GM12878 (cell line): ENCODE measurements around the gene FAM120A. TPM values are rescaled to one million over a fixed set of nuclear protein-coding genes. Genes with fewer than 3 reads are reported as not detected.

Experiments used
- ATAC-seq: fragments of 200-7000 bp; cut with Tn5 transposase; 3 replicates; pipeline ENCODE4 v1.9.1; 2020; ENCODE audit warnings: mild to moderate bottlenecking, moderate library complexity
- BruUV-seq: library from RNA; stranded (reverse); fragments of 400-500 nt; replicated peaks from 2 replicates; lab custom pipeline; 2021; lab: Mats Ljungman, UMichigan
- CTCF ChIA-PET: fragments of 300-600 bp; sonication (Branson Sonifier 250); formaldehyde crosslinking; extraction: SDS; loops from one replicate; lab custom pipeline; 2021; ENCODE audit warnings: inconsistent platforms; lab: Yijun Ruan, JAX
- POLR2A ChIA-PET: fragments of 350-600 bp; formaldehyde crosslinking; extraction: SDS; loops from one replicate; lab custom pipeline; 2021; ENCODE audit warnings: inconsistent platforms; lab: Charles Lee
- RAD21 ChIA-PET: fragments of 300-600 bp; sonication (Branson Sonifier 250); formaldehyde crosslinking; loops from one replicate; lab custom pipeline; 2023; ENCODE audit warnings: antibody characterized with exemption; ENCODE audit not compliant: unreplicated experiment; lab: Charles Lee
- SMC1A ChIA-PET: fragments of 300-600 bp; sonication (Branson Sonifier 250); formaldehyde crosslinking; loops from one replicate; lab custom pipeline; 2023; ENCODE audit not compliant: unreplicated experiment, uncharacterized antibody; lab: Charles Lee
- DNase-seq: peaks from one replicate; pipeline ENCODE4 v3.0.0-alpha.2; 2011; ENCODE audit warnings: low read depth, low spot score
- FAIRE-seq: peaks from 3 replicates; lab custom pipeline; 2011; peaks lifted over from hg19 to GRCh38; lab: Jason Lieb, UNC
- H2AFZ ChIP-seq: 2 replicates; pipeline ENCODE4 v1.6.0; 2011; ENCODE audit warnings: low read depth, low read length, control low read depth; ENCODE audit not compliant: control insufficient read depth
- H3K27ac ChIP-seq: 2 replicates; pipeline ENCODE4 v1.5.1; 2011; ENCODE audit warnings: control low read depth; ENCODE audit not compliant: control insufficient read depth, insufficient read depth
- H3K27me3 ChIP-seq, 2 experiments: replicated peaks in 1 of 2; 2 replicates each; pipeline versions ENCODE4 v1.6.0 to v1.6.1; 2011; ENCODE audit warnings: low read length in 1 of 2; ENCODE audit not compliant: control insufficient read depth in 2 of 2, insufficient read depth in 2 of 2
- H3K36me3 ChIP-seq, 2 experiments: 2 replicates each; pipeline ENCODE4 v1.5.1; 2011; ENCODE audit warnings: low read length in 1 of 2; ENCODE audit not compliant: control insufficient read depth in 2 of 2, insufficient read depth in 2 of 2
- H3K4me1 ChIP-seq: 2 replicates; pipeline ENCODE4 v1.6.1; 2011; ENCODE audit warnings: mild to moderate bottlenecking, low read length, moderate library complexity, mixed read lengths; ENCODE audit not compliant: control insufficient read depth, insufficient read depth
- H3K4me2 ChIP-seq: 2 replicates; pipeline ENCODE4 v1.6.0; 2011; ENCODE audit warnings: control low read depth; ENCODE audit not compliant: control insufficient read depth, insufficient read depth
- H3K4me3 ChIP-seq: fragments of 200-600 bp; sonication (generic); 2 replicates; pipeline ENCODE4 v1.5.1; 2016
- H3K79me2 ChIP-seq: 2 replicates; pipeline ENCODE4 v1.6.0; 2011; ENCODE audit warnings: low read length; ENCODE audit not compliant: control insufficient read depth, insufficient read depth
- H3K9ac ChIP-seq: 2 replicates; pipeline ENCODE4 v1.8.0; 2011; ENCODE audit warnings: low read length, control low read depth, mixed read lengths; ENCODE audit not compliant: control insufficient read depth, insufficient read depth
- H3K9me3 ChIP-seq: replicated peaks from 3 replicates; pipeline ENCODE4 v1.5.1; 2011; ENCODE audit warnings: mild to moderate bottlenecking, low read length; ENCODE audit not compliant: control insufficient read depth, insufficient read depth
- H4K20me1 ChIP-seq: 2 replicates; pipeline ENCODE4 v1.6.0; 2011; ENCODE audit not compliant: control insufficient read depth, insufficient read depth
- EED ChIP-seq: sonication (generic); IDR thresholded peaks from 2 replicates; pipeline ENCODE4 v1.6.1; 2016; ENCODE audit warnings: antibody characterized with exemption, low read depth
- EGR1 ChIP-seq, 2 experiments: IDR thresholded peaks; 1 replicate in 1 of 2; 2 replicates in 1 of 2; pipeline ENCODE4 v1.6.1; 2011 to 2012; ENCODE audit warnings: low read depth in 2 of 2, low read length in 2 of 2, borderline replicate concordance in 1 of 2, mild to moderate bottlenecking in 1 of 2, moderate library complexity in 1 of 2
- GABPA ChIP-seq: IDR thresholded peaks from 2 replicates; pipeline ENCODE4 v1.6.1; 2014; ENCODE audit warnings: antibody characterized with exemption, low read depth, mild to moderate bottlenecking, inconsistent platforms
- HDGF ChIP-seq: fragments of 450-650 bp; IDR thresholded peaks from 2 replicates; pipeline ENCODE4 v1.6.1; 2016; ENCODE audit warnings: antibody characterized with exemption
- RFX5 ChIP-seq: IDR thresholded peaks from 2 replicates; pipeline ENCODE4 v1.6.1; 2011; ENCODE audit warnings: low read depth, low read length, improper control_type of control experiment
- USF2 ChIP-seq: IDR thresholded peaks from 2 replicates; pipeline ENCODE4 v1.6.1; 2011; ENCODE audit warnings: low read depth, low read length, improper control_type of control experiment, borderline replicate concordance
- WGBS: methylation state at CpG from one replicate; pipeline ENCODE4 v1.1.6; 2016; ENCODE audit warnings: low lambda C conversion rate; ENCODE audit not compliant: insufficient replicate concordance, insufficient coverage; ENCODE audit errors: missing lambda C conversion rate; 5-methylcytosine and 5-hydroxymethylcytosine counted together
- in situ Hi-C: fragments of 300-500 bp; cut with MboI; formaldehyde crosslinking; loops from 9 replicates; pipeline ENCODE4 v1.14.3; 2018; ENCODE audit warnings: mixed read lengths
- intact Hi-C: fragments of 100-400 bp; cut with micrococcal nuclease; formaldehyde crosslinking; loops from one replicate; pipeline ENCODE4 v1.14.2; 2022; ENCODE audit not compliant: unreplicated experiment
- polyA plus RNA-seq, 11 experiments: library from polyadenylated mRNA; depleted of rRNA in 4 of 11; unstranded in 6 of 11; stranded (reverse) in 5 of 11; fragments of >200 nt; fragmentation: Nextera tagmentation in 4 of 11; fragmentation: Illumina TruSeq in 1 of 11; extraction: Ambion mirVana in 4 of 11; extraction: Trizol in 1 of 11; gene quantifications; 1 replicate in 1 of 11; 2 replicates in 10 of 11; pipeline versions ENCODE4 v1.2.1 to v1.2.3, GENCODE V29; 2011 to 2016; ENCODE audit warnings: inconsistent platforms in 2 of 11, missing spikeins in 2 of 11, low read depth in 1 of 11
- total RNA-seq, 4 experiments: library from RNA; depleted of rRNA in 3 of 4; stranded (reverse); fragments of >200 nt in 3 of 4; fragmentation: Illumina TruSeq in 1 of 4; extraction: Trizol in 1 of 4; gene quantifications; 2 replicates each; pipeline versions ENCODE4 v1.2.1 to v1.2.3, GENCODE V29; 2013 to 2021

FAM120A gene
- total and polyA plus RNA-seq, 10 of the 15 experiments (the other 5 are each of a cell fraction or from before 2014, with no cell fraction given): 13.1 to 89.6 (median 52.5) TPM

GRCh38 chr9:93491593-93492232 is 40.2 kb downstream of the FAM120A start:
- ChIA-PET CTCF (interaction anchor here (0.5 kb wide), 1 partner anchor 107 kb away, joined by 3 read pairs; no protein-coding TSS in a partner anchor), POLR2A (no interaction called here), SMC1A (interaction anchor here (1.3 kb wide), 1 partner anchor 20 kb away, joined by 4 read pairs; no protein-coding TSS in a partner anchor), RAD21 (no interaction called here)
- no peak overlapping the region for H2AFZ ChIP-seq
- H3K27me3 ChIP-seq: no peaks in the 10 kb centered on the region
- DNase-seq: no peak
- peaks cover 6% of the 10 kb centered on the region for H3K79me2 ChIP-seq
- H3K9ac ChIP-seq: no peak overlapping the region
- WGBS: 94% methylated on average over 3 of the region's 3 CpGs
- no TSS peak for BruUV-seq
- no peak overlapping the region for H3K4me2 ChIP-seq
- FAIRE-seq: no peak
- TF ChIP-seq GABPA: no peak
- TF ChIP-seq RFX5: no peak
- no peak for TF ChIP-seq EGR1 (IDR thresholded peaks at IDR 0.05; ENCODE audit: borderline replicate concordance in 1 of 2, low read depth in 2 of 2, low read length in 2 of 2)
- TF ChIP-seq USF2: no peak
- no peak for TF ChIP-seq HDGF
- no peak for TF ChIP-seq EED
- in situ Hi-C loops (no loop called here), intact Hi-C loops (no loop called here)
- peaks cover 21 to 24% of the 10 kb centered on the region in 2 experiments for H3K36me3 ChIP-seq
- no peaks in the 10 kb centered on the region for H4K20me1 ChIP-seq
- H3K4me1 ChIP-seq: 0 out of 2 replicates have a peak, but pooled peaks cover 3% of the 10 kb centered on the region
- no peak for ATAC-seq
- no peaks in the 10 kb centered on the region for H3K9me3 ChIP-seq
- no peak overlapping the region for H3K4me3 ChIP-seq
- H3K27ac ChIP-seq: no peak overlapping the region
